HepG2 (cell line): Measurements from ENCODE around the gene GSTM4. TPM values are rescaled to one million over a fixed set of nuclear protein-coding genes. Genes with fewer than 3 reads are reported as not detected.

Experiments used
- BRD4 ChIP-seq: sonication (generic); formaldehyde crosslinking; IDR thresholded peaks from 2 replicates; pipeline ENCODE4 v1.4.0; 2020; ENCODE audit warnings: missing genetic modification reagents
- CAMTA2 ChIP-seq: sonication (generic); formaldehyde crosslinking; IDR thresholded peaks from 2 replicates; pipeline ENCODE4 v1.4.0; 2020; ENCODE audit warnings: mild to moderate bottlenecking, missing genetic modification reagents, borderline replicate concordance
- CEBPG ChIP-seq: IDR thresholded peaks from 2 replicates; pipeline ENCODE4 v1.6.1; 2016
- CREM ChIP-seq, 2 experiments: sonication (generic) in 1 of 2; formaldehyde crosslinking in 1 of 2; IDR thresholded peaks; 2 replicates each; pipeline versions ENCODE4 v1.4.0 to v1.6.1; 2016 to 2020; ENCODE audit warnings: antibody characterized with exemption in 1 of 2, mild to moderate bottlenecking in 1 of 2, missing genetic modification reagents in 1 of 2
- EZH2 ChIP-seq: conservative IDR thresholded peaks from 2 replicates; pipeline ENCODE4 v1.6.1; 2012; ENCODE audit warnings: mild to moderate bottlenecking, low read depth, low read length, moderate library complexity
- HNRNPLL ChIP-seq: fragments of 200-400 bp; formaldehyde crosslinking; IDR thresholded peaks from 2 replicates; pipeline ENCODE4 v1.6.1; 2017; ENCODE audit warnings: mild to moderate bottlenecking, low read depth, low read length; ENCODE audit not compliant: poor library complexity, severe bottlenecking
- KLF6 ChIP-seq: IDR thresholded peaks from 2 replicates; pipeline ENCODE4 v1.8.0; 2016; ENCODE audit warnings: missing biosample characterization, missing genetic modification reagents
- LCORL ChIP-seq, 2 experiments: fragments of 450-650 bp in 1 of 2; sonication (generic) in 1 of 2; formaldehyde crosslinking in 1 of 2; IDR thresholded peaks; 2 replicates each; pipeline versions ENCODE4 v1.5.0 to v1.6.1; 2017 to 2020; ENCODE audit warnings: antibody characterized with exemption in 1 of 2, missing genetic modification reagents in 1 of 2
- SIN3A ChIP-seq: IDR thresholded peaks from 2 replicates; pipeline ENCODE4 v1.6.1; 2011; ENCODE audit warnings: low read depth, mild to moderate bottlenecking, control low read depth, low read length, borderline replicate concordance
- SSRP1 ChIP-seq: IDR thresholded peaks from 2 replicates; pipeline ENCODE4 v1.6.1; 2016; ENCODE audit warnings: control low read depth
- ZNF34 ChIP-seq: sonication (generic); formaldehyde crosslinking; IDR thresholded peaks from 2 replicates; pipeline ENCODE4 v1.4.0; 2020; ENCODE audit warnings: mild to moderate bottlenecking, missing genetic modification reagents, borderline replicate concordance
- ZNF530 ChIP-seq: sonication (generic); formaldehyde crosslinking; IDR thresholded peaks from 2 replicates; pipeline ENCODE4 v1.5.0; 2020; ENCODE audit warnings: low read depth, mild to moderate bottlenecking, missing genetic modification reagents
- ZNF788 ChIP-seq: sonication (generic); formaldehyde crosslinking; IDR thresholded peaks from 2 replicates; pipeline ENCODE4 v1.5.0; 2020; ENCODE audit warnings: mild to moderate bottlenecking, missing genetic modification reagents, borderline replicate concordance
- polyA plus RNA-seq, 8 experiments: library from polyadenylated mRNA; depleted of rRNA in 3 of 8; stranded (reverse) in 7 of 8; unstranded in 1 of 8; fragments of >200 nt; fragmentation: Illumina TruSeq in 4 of 8; extraction: Trizol in 4 of 8; gene quantifications; 2 replicates each; pipeline versions ENCODE4 v1.2.1 to v1.2.3, GENCODE V29; 2011 to 2016; ENCODE audit warnings: low read depth in 4 of 8, missing spikeins in 1 of 8, mixed read lengths in 1 of 8; ENCODE audit not compliant: insufficient read depth in 1 of 8
- total RNA-seq, 5 experiments: library from RNA; depleted of rRNA; stranded (reverse); fragments of >200 nt; fragmentation: Illumina TruSeq; extraction: Trizol; gene quantifications; 2 replicates each; pipeline ENCODE4 v1.2.3, GENCODE V29; 2016; ENCODE audit warnings: low read depth in 1 of 5
- TF ChIP-seq, protein P1 (sequence below): sonication (generic); formaldehyde crosslinking; IDR thresholded peaks from 2 replicates; pipeline ENCODE4 v1.4.0; 2020; ENCODE audit warnings: missing genetic modification reagents
- TF ChIP-seq, protein P2 (sequence below): sonication (generic); formaldehyde crosslinking; IDR thresholded peaks from 2 replicates; pipeline ENCODE4 v1.4.0; 2020; ENCODE audit warnings: mild to moderate bottlenecking, missing genetic modification reagents
- TF ChIP-seq, protein P3 (sequence below): sonication (generic); formaldehyde crosslinking; IDR thresholded peaks from 2 replicates; pipeline ENCODE4 v1.4.0; 2020; ENCODE audit warnings: missing genetic modification reagents
- TF ChIP-seq, protein P4 (sequence below): sonication (generic); formaldehyde crosslinking; IDR thresholded peaks from 2 replicates; pipeline ENCODE4 v1.4.0; 2020; ENCODE audit warnings: mild to moderate bottlenecking, missing genetic modification reagents
- TF ChIP-seq, protein P5 (sequence below): sonication (generic); formaldehyde crosslinking; IDR thresholded peaks from 2 replicates; pipeline ENCODE4 v1.8.1; 2023; ENCODE audit warnings: mild to moderate bottlenecking, missing genetic modification reagents, borderline replicate concordance

The GSTM4 gene
- total and polyA plus RNA-seq, 2 of the 13 experiments (the other 11 are each of a cell fraction or from before 2014, with no cell fraction given) = 25.3 to 40.8 TPM

DNA sequence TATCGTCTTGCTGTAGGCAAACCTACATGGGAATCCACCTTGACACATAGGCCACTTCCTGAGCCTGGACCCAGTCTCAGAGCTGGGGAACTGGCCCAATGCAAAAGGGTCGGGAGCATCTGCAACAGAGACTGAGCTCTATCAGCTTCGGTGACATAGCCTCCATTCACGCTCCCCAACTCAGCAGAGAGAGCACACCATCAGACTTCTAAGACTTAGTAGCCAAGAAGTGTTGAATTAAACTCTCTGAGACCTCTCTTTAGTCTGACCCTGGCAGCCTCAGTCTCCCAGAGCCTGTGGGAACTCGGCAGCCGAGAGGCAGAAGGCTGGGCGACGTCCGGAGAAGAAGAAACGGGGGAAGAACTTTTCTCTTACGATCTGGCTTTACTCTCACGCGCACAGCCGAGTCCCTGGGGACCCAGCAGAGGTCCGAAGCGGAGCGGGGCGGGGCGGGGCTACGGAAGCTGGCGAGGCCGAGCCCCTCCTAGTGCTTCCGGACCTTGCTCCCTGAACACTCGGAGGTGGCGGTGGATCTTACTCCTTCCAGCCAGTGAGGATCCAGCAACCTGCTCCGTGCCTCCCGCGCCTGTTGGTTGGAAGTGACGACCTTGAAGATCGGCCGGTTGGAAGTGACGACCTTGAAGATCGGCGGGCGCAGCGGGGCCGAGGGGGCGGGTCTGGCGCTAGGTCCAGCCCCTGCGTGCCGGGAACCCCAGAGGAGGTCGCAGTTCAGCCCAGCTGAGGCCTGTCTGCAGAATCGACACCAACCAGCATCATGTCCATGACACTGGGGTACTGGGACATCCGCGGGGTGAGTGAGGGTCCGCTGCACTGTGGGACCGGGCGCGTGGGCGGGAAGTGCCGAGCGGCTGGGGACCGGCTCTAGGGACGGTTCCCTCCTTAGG is at the start of gene GSTM4 (continued):
- TF ChIP-seq, protein P1, sequence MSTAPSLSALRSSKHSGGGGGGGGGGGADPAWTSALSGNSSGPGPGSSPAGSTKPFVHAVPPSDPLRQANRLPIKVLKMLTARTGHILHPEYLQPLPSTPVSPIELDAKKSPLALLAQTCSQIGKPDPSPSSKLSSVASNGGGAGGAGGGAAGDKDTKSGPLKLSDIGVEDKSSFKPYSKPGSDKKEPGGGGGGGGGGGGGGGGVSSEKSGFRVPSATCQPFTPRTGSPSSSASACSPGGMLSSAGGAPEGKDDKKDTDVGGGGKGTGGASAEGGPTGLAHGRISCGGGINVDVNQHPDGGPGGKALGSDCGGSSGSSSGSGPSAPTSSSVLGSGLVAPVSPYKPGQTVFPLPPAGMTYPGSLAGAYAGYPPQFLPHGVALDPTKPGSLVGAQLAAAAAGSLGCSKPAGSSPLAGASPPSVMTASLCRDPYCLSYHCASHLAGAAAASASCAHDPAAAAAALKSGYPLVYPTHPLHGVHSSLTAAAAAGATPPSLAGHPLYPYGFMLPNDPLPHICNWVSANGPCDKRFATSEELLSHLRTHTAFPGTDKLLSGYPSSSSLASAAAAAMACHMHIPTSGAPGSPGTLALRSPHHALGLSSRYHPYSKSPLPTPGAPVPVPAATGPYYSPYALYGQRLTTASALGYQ (CRISPR knock-in tag) = no peak
- TF ChIP-seq CEBPG (CRISPR knock-in tag) = peak; percentile 10; the same call in 1 of the 2 replicates
- TF ChIP-seq EZH2 = no peak
- peak; percentile 77; the same call in 1 of the 2 replicates for TF ChIP-seq ZNF788
- peak; percentile 57; the same call in 1 of the 2 replicates for TF ChIP-seq SIN3A
- TF ChIP-seq, protein P2, sequence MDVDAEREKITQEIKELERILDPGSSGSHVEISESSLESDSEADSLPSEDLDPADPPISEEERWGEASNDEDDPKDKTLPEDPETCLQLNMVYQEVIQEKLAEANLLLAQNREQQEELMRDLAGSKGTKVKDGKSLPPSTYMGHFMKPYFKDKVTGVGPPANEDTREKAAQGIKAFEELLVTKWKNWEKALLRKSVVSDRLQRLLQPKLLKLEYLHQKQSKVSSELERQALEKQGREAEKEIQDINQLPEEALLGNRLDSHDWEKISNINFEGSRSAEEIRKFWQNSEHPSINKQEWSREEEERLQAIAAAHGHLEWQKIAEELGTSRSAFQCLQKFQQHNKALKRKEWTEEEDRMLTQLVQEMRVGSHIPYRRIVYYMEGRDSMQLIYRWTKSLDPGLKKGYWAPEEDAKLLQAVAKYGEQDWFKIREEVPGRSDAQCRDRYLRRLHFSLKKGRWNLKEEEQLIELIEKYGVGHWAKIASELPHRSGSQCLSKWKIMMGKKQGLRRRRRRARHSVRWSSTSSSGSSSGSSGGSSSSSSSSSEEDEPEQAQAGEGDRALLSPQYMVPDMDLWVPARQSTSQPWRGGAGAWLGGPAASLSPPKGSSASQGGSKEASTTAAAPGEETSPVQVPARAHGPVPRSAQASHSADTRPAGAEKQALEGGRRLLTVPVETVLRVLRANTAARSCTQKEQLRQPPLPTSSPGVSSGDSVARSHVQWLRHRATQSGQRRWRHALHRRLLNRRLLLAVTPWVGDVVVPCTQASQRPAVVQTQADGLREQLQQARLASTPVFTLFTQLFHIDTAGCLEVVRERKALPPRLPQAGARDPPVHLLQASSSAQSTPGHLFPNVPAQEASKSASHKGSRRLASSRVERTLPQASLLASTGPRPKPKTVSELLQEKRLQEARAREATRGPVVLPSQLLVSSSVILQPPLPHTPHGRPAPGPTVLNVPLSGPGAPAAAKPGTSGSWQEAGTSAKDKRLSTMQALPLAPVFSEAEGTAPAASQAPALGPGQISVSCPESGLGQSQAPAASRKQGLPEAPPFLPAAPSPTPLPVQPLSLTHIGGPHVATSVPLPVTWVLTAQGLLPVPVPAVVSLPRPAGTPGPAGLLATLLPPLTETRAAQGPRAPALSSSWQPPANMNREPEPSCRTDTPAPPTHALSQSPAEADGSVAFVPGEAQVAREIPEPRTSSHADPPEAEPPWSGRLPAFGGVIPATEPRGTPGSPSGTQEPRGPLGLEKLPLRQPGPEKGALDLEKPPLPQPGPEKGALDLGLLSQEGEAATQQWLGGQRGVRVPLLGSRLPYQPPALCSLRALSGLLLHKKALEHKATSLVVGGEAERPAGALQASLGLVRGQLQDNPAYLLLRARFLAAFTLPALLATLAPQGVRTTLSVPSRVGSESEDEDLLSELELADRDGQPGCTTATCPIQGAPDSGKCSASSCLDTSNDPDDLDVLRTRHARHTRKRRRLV = no peak
- no peak for TF ChIP-seq LCORL (IDR thresholded peaks at IDR 0.05)
- TF ChIP-seq LCORL (CRISPR knock-in tag; IDR thresholded peaks at IDR 0.05) = peak; percentile 56; the same call in 1 of the 2 replicates
- no peak for TF ChIP-seq ZNF530 (CRISPR knock-in tag)
- TF ChIP-seq, protein P3, sequence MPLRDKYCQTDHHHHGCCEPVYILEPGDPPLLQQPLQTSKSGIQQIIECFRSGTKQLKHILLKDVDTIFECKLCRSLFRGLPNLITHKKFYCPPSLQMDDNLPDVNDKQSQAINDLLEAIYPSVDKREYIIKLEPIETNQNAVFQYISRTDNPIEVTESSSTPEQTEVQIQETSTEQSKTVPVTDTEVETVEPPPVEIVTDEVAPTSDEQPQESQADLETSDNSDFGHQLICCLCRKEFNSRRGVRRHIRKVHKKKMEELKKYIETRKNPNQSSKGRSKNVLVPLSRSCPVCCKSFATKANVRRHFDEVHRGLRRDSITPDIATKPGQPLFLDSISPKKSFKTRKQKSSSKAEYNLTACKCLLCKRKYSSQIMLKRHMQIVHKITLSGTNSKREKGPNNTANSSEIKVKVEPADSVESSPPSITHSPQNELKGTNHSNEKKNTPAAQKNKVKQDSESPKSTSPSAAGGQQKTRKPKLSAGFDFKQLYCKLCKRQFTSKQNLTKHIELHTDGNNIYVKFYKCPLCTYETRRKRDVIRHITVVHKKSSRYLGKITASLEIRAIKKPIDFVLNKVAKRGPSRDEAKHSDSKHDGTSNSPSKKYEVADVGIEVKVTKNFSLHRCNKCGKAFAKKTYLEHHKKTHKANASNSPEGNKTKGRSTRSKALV (CRISPR knock-in tag) = no peak
- TF ChIP-seq, protein P4, sequence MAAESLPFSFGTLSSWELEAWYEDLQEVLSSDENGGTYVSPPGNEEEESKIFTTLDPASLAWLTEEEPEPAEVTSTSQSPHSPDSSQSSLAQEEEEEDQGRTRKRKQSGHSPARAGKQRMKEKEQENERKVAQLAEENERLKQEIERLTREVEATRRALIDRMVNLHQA = no peak
- peak; percentile 59; the same call in 1 of the 2 replicates for TF ChIP-seq CAMTA2 (CRISPR knock-in tag)
- TF ChIP-seq SSRP1 (CRISPR knock-in tag) = no peak
- TF ChIP-seq BRD4 (CRISPR knock-in tag) = no peak
- peak; percentile 31; the same call in 1 of the 2 replicates for TF ChIP-seq KLF6 (CRISPR knock-in tag)
- TF ChIP-seq ZNF34 (CRISPR knock-in tag) = 0 out of 2 replicates have a peak, but pooled peaks have one; percentile 82
- TF ChIP-seq CREM (IDR thresholded peaks at IDR 0.05) = 0 out of 2 replicates have a peak, but pooled peaks have one; percentile 20
- no peak for TF ChIP-seq CREM (CRISPR knock-in tag; IDR thresholded peaks at IDR 0.05)
- TF ChIP-seq HNRNPLL = peak; percentile 57
- TF ChIP-seq, protein P5, sequence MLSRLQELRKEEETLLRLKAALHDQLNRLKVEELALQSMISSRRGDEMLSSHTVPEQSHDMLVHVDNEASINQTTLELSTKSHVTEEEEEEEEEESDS (CRISPR knock-in tag) = no peak
